Measurements from ENCODE around the gene ARNT2. TPM values are rescaled to one million over a fixed set of nuclear protein-coding genes. Genes with fewer than 3 reads are reported as not detected.

The ARNT2 gene
- total and polyA plus RNA-seq, 2 of the 13 experiments (the other 11 are each of a cell fraction or from before 2014, with no cell fraction given) = 0.69 to 1.7 TPM

DNA sequence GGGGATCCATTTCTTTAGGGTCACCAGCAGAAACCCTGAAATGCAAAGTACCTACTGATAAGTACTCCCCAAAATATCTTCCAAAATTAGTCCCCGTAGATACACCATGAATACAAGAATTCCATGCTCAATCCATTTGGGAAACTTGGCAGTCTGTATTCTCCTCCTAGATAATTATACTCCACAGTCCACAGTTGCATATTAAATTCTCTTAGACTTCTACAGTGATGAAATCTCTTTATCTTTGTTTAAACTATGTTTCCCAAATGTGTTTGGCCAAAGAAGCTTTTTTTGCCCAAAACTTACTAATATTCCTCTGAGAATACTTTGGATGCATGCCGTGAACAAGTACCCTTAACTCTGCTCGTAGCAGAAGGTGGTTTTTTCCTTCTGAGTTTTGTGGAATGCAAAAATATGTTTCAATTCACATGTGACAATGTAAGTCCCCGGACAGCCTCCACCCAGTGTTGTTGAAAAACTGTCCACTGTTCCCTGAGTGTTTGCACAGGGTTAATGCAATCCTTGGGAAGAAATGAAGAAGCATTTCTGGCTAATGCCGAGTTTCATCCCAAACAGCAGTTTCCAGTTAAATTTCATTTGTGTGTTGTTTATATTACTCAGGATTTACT, 126.7 kb downstream of the ARNT2 start:
- ChIA-PET POLR2A (no interaction called here), CTCF (ENCODE audit: low intra/inter-chr PET ratio, low total read pairs) (no interaction called here)
- no peak for DNase-seq (ENCODE audit: low spot score)
- H2AFZ ChIP-seq (ENCODE audit: low read length) = no peak overlapping the region
- H3K4me3 ChIP-seq (replicated peaks in 1 of 3; ENCODE audit: insufficient read depth in 1 of 3, low read depth in 2 of 3, low read length in 3 of 3) = no peak overlapping the region
- H3K4me1 ChIP-seq (ENCODE audit: insufficient read depth, low read length) = peaks cover 12% of the 10 kb centered on the region
- in situ Hi-C loops (cut with HindIII; ENCODE audit: extremely low pct_ligation_motif_present, low pct_unique_long_range_greater_than_20kb) = no loop called here
- H3K27me3 ChIP-seq (ENCODE audit: control insufficient read depth in 1 of 2, insufficient read depth in 2 of 2, low read length in 2 of 2) = no peaks in the 10 kb centered on the region; a peak in 1 of 5 replicates
- intact Hi-C loops (cut with micrococcal nuclease; ENCODE audit: unreplicated experiment) = no loop called here
- H3K36me3 ChIP-seq (replicated peaks in 1 of 2; ENCODE audit: control insufficient read depth in 1 of 2, insufficient read depth in 2 of 2, low read length in 2 of 2) = no peaks in the 10 kb centered on the region
- no peak overlapping the region for H3K27ac ChIP-seq (ENCODE audit: extremely low read length, insufficient read depth, low read length)
- H4K20me1 ChIP-seq (ENCODE audit: insufficient read depth, low read length) = no peaks in the 10 kb centered on the region
- BruUV-seq (replicated peaks) = no TSS peak
- ATAC-seq = no peak
- no peaks in the 10 kb centered on the region for H3K9me3 ChIP-seq (ENCODE audit: low read length)
- FAIRE-seq = no peak
- H3K9ac ChIP-seq (ENCODE audit: insufficient read depth, low read depth, low read length) = no peak overlapping the region
- H3K4me2 ChIP-seq (ENCODE audit: low read depth, low read length) = no peak overlapping the region
- WGBS (ENCODE audit: low lambda C conversion rate) = 68% methylated on average over 5 of the region's 5 CpGs
- no peaks in the 10 kb centered on the region for H3K79me2 ChIP-seq (ENCODE audit: insufficient read depth, low read length)
- TF ChIP-seq ZFAT (CRISPR knock-in tag; conservative IDR thresholded peaks at IDR 0.05) (no peak), NFE2 (CRISPR knock-in tag; IDR thresholded peaks at IDR 0.05) (no peak), TOE1 (CRISPR knock-in tag; IDR thresholded peaks at IDR 0.05) (no peak), ZNF407 (CRISPR knock-in tag; IDR thresholded peaks at IDR 0.05; ENCODE audit: not compliant biosample characterization) (no peak), MBNL3 (CRISPR knock-in tag; conservative IDR thresholded peaks at IDR 0.05) (no peak), ATM (IDR thresholded peaks at IDR 0.05; ENCODE audit: borderline replicate concordance) (no peak), TCF7 (IDR thresholded peaks at IDR 0.05; ENCODE audit: low read depth) (no peak), SAP130 (CRISPR knock-in tag; IDR thresholded peaks at IDR 0.05; ENCODE audit: low read depth) (no peak), RBAK (CRISPR knock-in tag; IDR thresholded peaks at IDR 0.05) (no peak), ISL2 (CRISPR knock-in tag; IDR thresholded peaks at IDR 0.05) (no peak), RCOR2 (CRISPR knock-in tag; IDR thresholded peaks at IDR 0.05) (no peak), SMC3 (IDR thresholded peaks at IDR 0.05; ENCODE audit: low read length) (no peak), ZFYVE20 (CRISPR knock-in tag; IDR thresholded peaks at IDR 0.05; ENCODE audit: borderline replicate concordance, low read depth) (no peak), ZNF652 (CRISPR knock-in tag; IDR thresholded peaks at IDR 0.05; ENCODE audit: borderline replicate concordance, low read depth) (no peak)
- TF ChIP-seq, protein P1, sequence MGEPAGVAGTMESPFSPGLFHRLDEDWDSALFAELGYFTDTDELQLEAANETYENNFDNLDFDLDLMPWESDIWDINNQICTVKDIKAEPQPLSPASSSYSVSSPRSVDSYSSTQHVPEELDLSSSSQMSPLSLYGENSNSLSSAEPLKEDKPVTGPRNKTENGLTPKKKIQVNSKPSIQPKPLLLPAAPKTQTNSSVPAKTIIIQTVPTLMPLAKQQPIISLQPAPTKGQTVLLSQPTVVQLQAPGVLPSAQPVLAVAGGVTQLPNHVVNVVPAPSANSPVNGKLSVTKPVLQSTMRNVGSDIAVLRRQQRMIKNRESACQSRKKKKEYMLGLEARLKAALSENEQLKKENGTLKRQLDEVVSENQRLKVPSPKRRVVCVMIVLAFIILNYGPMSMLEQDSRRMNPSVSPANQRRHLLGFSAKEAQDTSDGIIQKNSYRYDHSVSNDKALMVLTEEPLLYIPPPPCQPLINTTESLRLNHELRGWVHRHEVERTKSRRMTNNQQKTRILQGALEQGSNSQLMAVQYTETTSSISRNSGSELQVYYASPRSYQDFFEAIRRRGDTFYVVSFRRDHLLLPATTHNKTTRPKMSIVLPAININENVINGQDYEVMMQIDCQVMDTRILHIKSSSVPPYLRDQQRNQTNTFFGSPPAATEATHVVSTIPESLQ (CRISPR knock-in tag; conservative IDR thresholded peaks at IDR 0.05) = no peak

Measured in HepG2 (cell line).